Measurements from ENCODE around the gene PPP2R2C.

DNA sequence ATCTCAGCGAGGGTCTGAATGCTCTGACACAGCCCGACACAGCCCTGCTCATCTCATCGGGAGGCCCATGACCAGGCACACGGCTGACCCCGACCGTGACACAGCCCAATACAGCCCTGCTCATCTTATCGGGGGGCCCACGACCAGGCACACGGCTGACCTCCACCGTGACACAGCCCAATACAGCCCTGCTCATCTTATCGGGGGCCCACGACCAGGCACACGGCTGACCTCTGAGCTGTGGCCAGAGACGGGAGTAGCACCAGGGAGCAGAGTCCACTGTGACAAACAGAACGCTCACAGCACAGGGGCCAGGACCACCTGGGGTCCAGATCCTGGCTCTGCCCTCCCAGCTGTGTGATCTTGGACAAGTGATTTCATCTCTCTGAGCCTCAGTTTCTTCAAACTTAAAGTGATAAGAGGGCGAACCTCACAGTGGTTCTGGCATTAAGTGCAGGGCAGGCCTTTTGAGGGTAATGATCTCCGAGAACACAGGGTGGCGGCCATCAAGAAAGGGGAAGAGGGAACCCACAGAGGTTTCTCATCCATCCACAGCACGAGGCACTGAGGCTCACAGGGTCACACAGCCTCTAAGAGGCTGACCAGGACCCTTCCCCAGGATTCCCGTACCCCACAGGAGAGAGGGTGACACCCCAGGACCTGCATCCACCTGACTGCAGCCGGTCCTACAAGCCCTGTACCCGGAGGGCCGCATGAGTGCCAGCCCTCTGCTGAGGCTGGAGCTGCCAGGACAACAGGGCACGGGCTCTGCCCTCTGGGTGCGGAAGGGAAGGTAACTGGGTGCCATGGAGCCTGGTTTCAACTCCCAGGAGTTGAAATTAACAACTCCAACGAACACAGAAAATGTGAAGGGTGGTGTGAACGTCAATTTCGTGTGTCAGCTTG, 142.7 kb downstream of the PPP2R2C start:
- TF ChIP-seq, protein P1, sequence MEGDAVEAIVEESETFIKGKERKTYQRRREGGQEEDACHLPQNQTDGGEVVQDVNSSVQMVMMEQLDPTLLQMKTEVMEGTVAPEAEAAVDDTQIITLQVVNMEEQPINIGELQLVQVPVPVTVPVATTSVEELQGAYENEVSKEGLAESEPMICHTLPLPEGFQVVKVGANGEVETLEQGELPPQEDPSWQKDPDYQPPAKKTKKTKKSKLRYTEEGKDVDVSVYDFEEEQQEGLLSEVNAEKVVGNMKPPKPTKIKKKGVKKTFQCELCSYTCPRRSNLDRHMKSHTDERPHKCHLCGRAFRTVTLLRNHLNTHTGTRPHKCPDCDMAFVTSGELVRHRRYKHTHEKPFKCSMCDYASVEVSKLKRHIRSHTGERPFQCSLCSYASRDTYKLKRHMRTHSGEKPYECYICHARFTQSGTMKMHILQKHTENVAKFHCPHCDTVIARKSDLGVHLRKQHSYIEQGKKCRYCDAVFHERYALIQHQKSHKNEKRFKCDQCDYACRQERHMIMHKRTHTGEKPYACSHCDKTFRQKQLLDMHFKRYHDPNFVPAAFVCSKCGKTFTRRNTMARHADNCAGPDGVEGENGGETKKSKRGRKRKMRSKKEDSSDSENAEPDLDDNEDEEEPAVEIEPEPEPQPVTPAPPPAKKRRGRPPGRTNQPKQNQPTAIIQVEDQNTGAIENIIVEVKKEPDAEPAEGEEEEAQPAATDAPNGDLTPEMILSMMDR (conservative IDR thresholded peaks at IDR 0.05 in 1 of 2, IDR thresholded peaks at IDR 0.05 in 1 of 2; ENCODE audit: extremely low read depth in 1 of 2, insufficient read depth in 1 of 2, low read depth in 1 of 2, low read length in 2 of 2): no peak
- no peak for TF ChIP-seq EZH2 (IDR thresholded peaks at IDR 0.05; ENCODE audit: borderline replicate concordance, low read length)

All from mammary epithelial cell (primary cell).